NCI-H748 treated with DMSO at 0.1 percent for 48 hours (cell line): ENCODE results near the gene FOXP1.

ENCODE experiments used
- DNase-seq: peaks from one replicate; lab custom pipeline; 2025; lab: John Stamatoyannopoulos, UW

Gene FOXP1

DNA sequence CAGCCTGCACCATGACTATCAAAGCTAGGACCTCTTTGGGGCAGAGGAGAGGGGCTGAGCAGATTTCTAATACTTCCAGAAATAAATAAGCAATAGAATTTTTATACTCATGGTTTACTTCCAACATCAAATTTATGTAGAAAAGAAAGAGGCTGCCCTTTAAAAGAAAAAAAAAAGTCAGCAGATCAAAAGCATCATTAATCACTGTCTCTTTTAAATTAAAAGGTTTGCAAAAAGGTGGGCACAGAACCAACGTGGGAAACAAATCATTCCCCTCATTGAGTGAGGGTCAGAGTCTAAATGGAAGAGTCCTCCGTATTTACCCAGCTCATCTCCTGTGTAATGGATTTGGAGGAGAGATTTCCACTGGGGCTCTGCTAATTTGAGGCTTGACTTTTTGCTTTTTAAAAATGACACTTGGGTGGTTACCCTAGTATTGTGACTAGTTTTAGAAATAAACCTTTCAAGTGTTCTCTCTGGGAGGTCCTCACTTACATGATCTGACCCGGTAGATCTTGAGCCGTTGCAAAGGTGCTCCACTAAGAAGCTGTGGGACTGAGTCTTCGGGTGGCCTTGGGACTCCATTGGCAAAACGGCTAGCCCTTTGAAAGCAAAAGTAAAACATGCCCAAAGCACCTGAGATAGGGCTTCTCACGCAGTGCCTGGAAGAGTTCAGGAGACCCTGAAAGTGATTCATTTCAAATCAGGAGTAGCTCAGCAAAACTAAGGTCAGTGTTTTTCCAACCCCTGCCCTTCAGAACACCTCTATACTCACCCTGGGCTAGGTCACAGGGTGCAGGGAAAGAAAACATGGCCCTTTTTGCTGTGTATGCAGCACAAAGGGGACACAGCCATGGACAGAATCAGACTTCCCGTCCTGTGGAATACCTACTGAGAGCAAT lies 320.9 kb downstream of the FOXP1 start:
- DNase-seq: no peak

DNA sequence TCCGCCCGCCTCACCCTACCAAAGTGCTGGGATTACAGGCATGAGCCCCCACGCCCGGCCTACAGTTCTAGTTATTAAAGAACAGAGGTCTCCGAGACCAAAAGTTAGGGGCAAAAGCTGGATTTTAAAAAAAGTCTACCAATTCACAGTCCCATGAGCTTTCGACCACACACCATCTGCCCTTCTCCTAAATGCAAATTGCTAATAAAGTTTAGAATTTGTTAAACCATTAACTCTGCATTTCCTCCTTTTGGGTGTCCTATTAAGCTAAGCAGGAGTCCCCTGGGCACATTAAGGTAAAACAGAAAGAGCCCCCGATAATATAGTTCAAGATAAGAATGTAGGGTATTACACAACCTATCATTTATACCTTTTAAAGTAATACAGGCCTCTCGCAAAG lies 322.7 kb downstream of the FOXP1 start:
- DNase-seq: no peak

GRCh38 chr3:71258526-71258925 lies 325.0 kb downstream of the FOXP1 start:
- no peak for DNase-seq

DNA sequence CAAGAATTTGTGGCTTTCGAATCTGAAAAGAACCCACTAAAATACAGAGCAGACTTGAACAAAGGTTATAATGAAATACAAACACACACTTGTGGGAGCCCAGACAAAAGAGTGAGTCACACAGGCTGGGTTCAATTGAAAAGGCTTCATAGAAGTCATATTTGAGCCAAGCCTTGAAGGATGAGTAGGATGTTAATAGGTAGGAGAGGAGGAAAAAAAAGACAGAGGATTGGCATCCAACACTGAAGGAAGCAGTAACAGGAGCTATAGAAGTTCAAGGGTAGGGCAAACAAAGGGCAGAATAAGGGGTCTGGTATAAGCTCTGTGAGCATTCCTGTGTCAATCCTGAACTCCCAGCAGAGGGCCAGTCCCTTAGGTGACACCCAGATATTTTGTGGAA lies 325.4 kb downstream of the FOXP1 start:
- peak; percentile 23 for DNase-seq

GRCh38 chr3:71255498-71255897 lies 328.0 kb downstream of the FOXP1 start:
- DNase-seq: no peak

- DNase-seq: no peak
These were observed 329.1 kb downstream of the FOXP1 start for GRCh38 chr3:71254281-71255057.

DNA sequence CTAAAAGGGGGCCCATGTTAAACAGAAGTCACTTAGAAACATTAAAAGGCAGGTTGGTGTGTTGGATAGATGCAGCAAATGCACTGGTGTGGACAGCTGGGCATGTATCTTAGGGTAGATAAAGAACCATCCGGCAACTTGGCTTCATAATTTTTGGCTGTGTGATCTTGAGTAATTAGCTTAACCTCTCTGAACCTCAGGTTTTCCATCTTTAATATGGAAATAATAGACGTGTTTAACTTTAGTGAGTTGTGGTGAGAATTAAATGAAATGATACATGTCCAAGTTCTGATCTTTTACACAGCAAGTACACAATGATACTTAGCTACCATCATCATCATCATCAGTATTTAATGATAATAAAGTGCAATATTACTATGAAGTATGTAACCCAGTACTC lies 330.4 kb downstream of the FOXP1 start:
- no peak for DNase-seq

- no peak for DNase-seq
These were observed 331.1 kb downstream of the FOXP1 start for GRCh38 chr3:71252466-71252865.

- DNase-seq: no peak
These were observed 332.3 kb downstream of the FOXP1 start for GRCh38 chr3:71251156-71251775.

- no peak for DNase-seq
These were observed 333.5 kb downstream of the FOXP1 start for GRCh38 chr3:71250026-71250425.

DNA sequence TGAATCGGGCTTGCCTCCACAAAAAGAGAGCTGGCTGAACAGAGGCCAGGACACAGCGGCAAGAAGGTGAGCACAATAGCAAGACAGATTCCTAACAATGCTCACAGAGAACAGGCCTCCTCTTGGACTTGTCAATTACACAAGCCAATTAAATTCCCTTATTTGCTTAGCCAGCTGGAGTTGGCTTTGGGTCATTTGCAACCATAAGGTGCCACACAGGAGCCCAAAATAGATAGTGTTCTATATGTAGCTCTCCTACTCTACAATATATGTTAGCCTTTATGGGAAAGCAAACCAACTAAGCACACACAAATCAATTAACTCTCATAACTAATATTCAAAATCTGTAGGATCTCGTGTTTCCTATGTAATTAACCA lies 335.6 kb downstream of the FOXP1 start:
- peak; percentile 65 for DNase-seq

GRCh38 chr3:71247221-71247957 lies 336.1 kb downstream of the FOXP1 start:
- peak; percentile 65 for DNase-seq

DNA sequence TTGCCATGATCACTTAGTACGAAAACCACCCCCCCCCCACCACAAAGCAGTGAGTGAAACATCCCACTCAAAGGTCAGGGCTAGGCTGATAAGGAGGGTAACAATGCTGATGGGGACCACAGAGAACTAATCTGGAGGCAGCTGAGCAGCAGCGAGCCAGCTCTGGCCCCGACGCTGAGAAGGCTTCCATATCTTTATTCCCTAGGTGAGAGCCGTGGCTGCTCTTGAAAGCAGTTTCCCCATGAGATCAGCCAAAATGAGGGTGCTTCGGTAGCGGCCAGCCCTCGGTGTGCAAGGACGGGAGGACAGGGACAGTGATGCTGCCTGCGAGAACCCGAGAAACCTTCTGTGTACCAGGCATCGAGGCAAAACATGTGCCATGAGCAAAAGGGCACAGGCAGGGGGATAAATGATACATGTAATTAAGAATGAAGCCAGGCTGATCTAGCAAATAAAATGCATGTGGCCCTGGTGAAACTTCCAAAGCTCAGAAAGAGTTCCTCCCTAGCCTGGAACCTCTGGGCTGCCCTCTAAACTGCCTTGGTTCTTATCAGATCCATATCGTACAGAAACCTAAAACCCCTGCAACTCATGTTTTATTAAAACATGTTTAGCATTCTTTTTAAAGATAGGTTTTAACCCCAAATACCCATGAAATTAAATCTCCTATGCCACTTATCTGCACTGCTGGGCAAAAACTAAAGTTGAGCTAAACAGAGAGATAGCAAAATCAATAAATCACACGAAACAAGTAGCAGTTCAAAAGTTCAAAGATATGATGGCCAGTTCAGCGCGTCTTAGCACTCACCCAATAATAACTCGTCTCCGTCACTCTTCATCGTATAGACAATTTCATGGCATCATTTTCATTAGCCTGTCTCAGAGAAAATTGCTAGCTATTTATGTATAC lies 337.3 kb downstream of the FOXP1 start:
- no peak for DNase-seq

- no peak for DNase-seq
These were observed 338.6 kb downstream of the FOXP1 start for GRCh38 chr3:71244826-71245488.

- DNase-seq: no peak
These were observed 339.2 kb downstream of the FOXP1 start for GRCh38 chr3:71244153-71244825.

DNA sequence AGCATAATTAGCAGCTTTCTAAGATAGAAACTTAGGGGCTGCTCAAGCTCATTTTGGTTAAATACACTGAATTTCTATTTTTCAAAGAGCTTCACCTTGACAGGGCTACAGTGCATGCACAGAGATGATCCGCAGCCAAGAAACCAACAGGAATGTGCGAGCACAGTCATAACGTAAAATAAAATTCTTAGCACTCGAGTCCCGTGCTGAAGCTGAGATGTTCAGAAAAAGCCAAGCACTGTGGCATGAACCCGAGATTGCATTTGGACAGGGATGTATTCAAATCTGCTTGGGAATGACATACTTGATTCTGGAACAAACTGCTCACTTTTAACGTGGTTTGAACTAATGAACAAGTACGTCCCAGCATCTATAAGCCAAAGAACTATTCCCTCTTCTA lies 340.3 kb downstream of the FOXP1 start:
- no peak for DNase-seq

GRCh38 chr3:71241981-71242560 lies 341.5 kb downstream of the FOXP1 start:
- DNase-seq: no peak

GRCh38 chr3:71241246-71241901 lies 342.2 kb downstream of the FOXP1 start:
- DNase-seq: no peak

DNA sequence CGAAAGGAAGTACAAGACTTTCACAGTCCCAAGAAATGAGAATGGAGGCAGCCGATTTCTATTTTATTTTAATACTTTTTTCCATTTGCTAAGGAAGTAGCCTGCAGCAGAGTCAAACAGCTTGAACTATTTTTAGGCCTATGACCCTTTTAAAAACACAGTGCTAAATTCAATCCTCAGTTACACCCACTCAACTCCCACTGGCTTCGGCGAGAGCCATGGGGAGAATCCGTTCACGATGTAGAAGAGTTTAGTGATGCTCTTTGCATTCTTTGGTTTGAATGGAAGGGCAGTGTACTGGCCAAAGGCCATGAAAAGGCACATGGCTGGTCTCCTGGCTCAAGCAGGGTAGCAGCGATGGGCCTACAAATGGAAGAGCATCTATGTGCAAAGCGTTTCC lies 343.5 kb downstream of the FOXP1 start:
- DNase-seq: no peak
